HepG2 (cell line): Measurements from ENCODE around the gene LCAT. TPM values are rescaled to one million over a fixed set of nuclear protein-coding genes. Genes with fewer than 3 reads are reported as not detected.

Experiments used
- DMAP1 ChIP-seq: IDR thresholded peaks from 2 replicates; pipeline ENCODE4 v1.6.1; 2016
- E2F2 ChIP-seq: sonication (generic); formaldehyde crosslinking; IDR thresholded peaks from 2 replicates; pipeline ENCODE4 v1.4.0; 2020; ENCODE audit warnings: missing genetic modification reagents, borderline replicate concordance
- ISX ChIP-seq: sonication (generic); formaldehyde crosslinking; conservative IDR thresholded peaks from 2 replicates; pipeline ENCODE4 v1.5.0; 2020; ENCODE audit warnings: missing genetic modification reagents
- MAZ ChIP-seq, 2 experiments: sonication (generic) in 1 of 2; formaldehyde crosslinking in 1 of 2; IDR thresholded peaks; 2 replicates each; pipeline versions ENCODE4 v1.5.0 to v1.6.1; 2012 to 2020; ENCODE audit warnings: low read depth in 2 of 2, mild to moderate bottlenecking in 2 of 2, borderline replicate concordance in 1 of 2, improper control_type of control experiment in 1 of 2, low read length in 1 of 2, missing genetic modification reagents in 1 of 2, moderate library complexity in 1 of 2
- MXD4 ChIP-seq: IDR thresholded peaks from 2 replicates; pipeline ENCODE4 v1.6.1; 2016; ENCODE audit warnings: mild to moderate bottlenecking, missing biosample characterization, missing genetic modification reagents
- NFIC ChIP-seq: IDR thresholded peaks from 2 replicates; pipeline ENCODE4 v1.6.1; 2012; ENCODE audit warnings: mild to moderate bottlenecking, low read length, inconsistent platforms
- NR1H2 ChIP-seq: sonication (generic); formaldehyde crosslinking; IDR thresholded peaks from 2 replicates; pipeline ENCODE4 v1.8.1; 2022; ENCODE audit warnings: low read depth, missing genetic modification reagents, borderline replicate concordance
- PHB2 ChIP-seq: fragments of 450-650 bp; IDR thresholded peaks from 2 replicates; pipeline ENCODE4 v1.6.1; 2018; ENCODE audit not compliant: partially characterized antibody
- RAD21 ChIP-seq: fragments of 450-650 bp; formaldehyde crosslinking; IDR thresholded peaks from 2 replicates; pipeline ENCODE4 v1.5.0; 2020; ENCODE audit warnings: mild to moderate bottlenecking
- SATB2 ChIP-seq: sonication (generic); formaldehyde crosslinking; IDR thresholded peaks from 2 replicates; pipeline ENCODE4 v1.5.0; 2020; ENCODE audit warnings: missing genetic modification reagents
- SP5 ChIP-seq: IDR thresholded peaks from 2 replicates; pipeline ENCODE4 v1.6.1; 2016; ENCODE audit warnings: low read depth, borderline replicate concordance
- ZNF432 ChIP-seq: sonication (generic); formaldehyde crosslinking; IDR thresholded peaks from 2 replicates; pipeline ENCODE4 v1.5.0; 2020; ENCODE audit warnings: missing genetic modification reagents, mild to moderate bottlenecking, borderline replicate concordance
- ZNF510 ChIP-seq: sonication (generic); formaldehyde crosslinking; IDR thresholded peaks from 2 replicates; pipeline ENCODE4 v1.4.0; 2020; ENCODE audit warnings: low read depth, mild to moderate bottlenecking, missing genetic modification reagents
- ZNF564 ChIP-seq: sonication (generic); formaldehyde crosslinking; IDR thresholded peaks from 2 replicates; pipeline ENCODE4 v1.8.1; 2023; ENCODE audit warnings: mild to moderate bottlenecking, missing genetic modification reagents
- polyA plus RNA-seq, 8 experiments: library from polyadenylated mRNA; depleted of rRNA in 3 of 8; stranded (reverse) in 7 of 8; unstranded in 1 of 8; fragments of >200 nt; fragmentation: Illumina TruSeq in 4 of 8; extraction: Trizol in 4 of 8; gene quantifications; 2 replicates each; pipeline versions ENCODE4 v1.2.1 to v1.2.3, GENCODE V29; 2011 to 2016; ENCODE audit warnings: low read depth in 4 of 8, missing spikeins in 1 of 8, mixed read lengths in 1 of 8; ENCODE audit not compliant: insufficient read depth in 1 of 8
- total RNA-seq, 5 experiments: library from RNA; depleted of rRNA; stranded (reverse); fragments of >200 nt; fragmentation: Illumina TruSeq; extraction: Trizol; gene quantifications; 2 replicates each; pipeline ENCODE4 v1.2.3, GENCODE V29; 2016; ENCODE audit warnings: low read depth in 1 of 5
- TF ChIP-seq, protein P1 (sequence below): sonication (generic); formaldehyde crosslinking; IDR thresholded peaks from 2 replicates; pipeline ENCODE4 v1.5.0; 2020; ENCODE audit warnings: missing genetic modification reagents, mild to moderate bottlenecking, borderline replicate concordance
- TF ChIP-seq, protein P2 (sequence below): IDR thresholded peaks from 2 replicates; pipeline ENCODE4 v1.6.1; 2016; ENCODE audit warnings: missing biosample characterization, missing genetic modification reagents, low read depth
- TF ChIP-seq, protein P3 (sequence below): sonication (generic); formaldehyde crosslinking; IDR thresholded peaks from 2 replicates; pipeline ENCODE4 v1.8.0; 2022; ENCODE audit warnings: mild to moderate bottlenecking, missing genetic modification reagents; ENCODE audit not compliant: insufficient replicate concordance
- TF ChIP-seq, protein P4 (sequence below): IDR thresholded peaks from 2 replicates; pipeline ENCODE4 v1.6.1; 2012; ENCODE audit warnings: low read depth, low read length, improper control_type of control experiment
- TF ChIP-seq, protein P5 (sequence below): sonication (generic); formaldehyde crosslinking; IDR thresholded peaks from 2 replicates; pipeline ENCODE4 v1.5.1; 2020; ENCODE audit warnings: missing genetic modification reagents, mild to moderate bottlenecking, borderline replicate concordance
- TF ChIP-seq, protein P6 (sequence below): sonication (generic); formaldehyde crosslinking; IDR thresholded peaks from 2 replicates; pipeline ENCODE4 v1.5.0; 2020; ENCODE audit warnings: missing genetic modification reagents

The LCAT gene
- total and polyA plus RNA-seq, 2 of the 13 experiments (the other 11 are each of a cell fraction or from before 2014, with no cell fraction given) = 36.1 to 38.9 TPM

GRCh38 chr16:67966549-67967182, 22.7 kb upstream of the LCAT start (continued):
- TF ChIP-seq, protein P1, sequence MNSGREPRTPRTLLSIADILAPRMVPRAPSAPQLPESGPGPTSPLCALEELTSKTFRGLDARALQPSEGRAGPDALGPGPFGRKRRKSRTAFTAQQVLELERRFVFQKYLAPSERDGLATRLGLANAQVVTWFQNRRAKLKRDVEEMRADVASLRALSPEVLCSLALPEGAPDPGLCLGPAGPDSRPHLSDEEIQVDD (CRISPR knock-in tag) = no peak
- TF ChIP-seq ISX (no peak), E2F2 (no peak), MAZ (IDR thresholded peaks at IDR 0.05; ENCODE audit: borderline replicate concordance, low read depth, low read length) (no peak), MAZ (CRISPR knock-in tag; IDR thresholded peaks at IDR 0.05; ENCODE audit: low read depth) (0 out of 2 replicates have a peak, but pooled peaks have one; percentile 37), MXD4 (CRISPR knock-in tag) (0 out of 2 replicates have a peak, but pooled peaks have one; percentile 37), NFIC (no peak), SATB2 (CRISPR knock-in tag) (no peak), RAD21 (no peak), NR1H2 (CRISPR knock-in tag) (no peak), ZNF564 (CRISPR knock-in tag) (0 out of 2 replicates have a peak, but pooled peaks have one; percentile 17), DMAP1 (CRISPR knock-in tag) (peak; percentile 60; the same call in 1 of the 2 replicates), ZNF510 (CRISPR knock-in tag) (no peak), SP5 (CRISPR knock-in tag) (peak; percentile 31; the same call in 1 of the 2 replicates), PHB2 (no peak), ZNF432 (CRISPR knock-in tag) (no peak)
- TF ChIP-seq, protein P2, sequence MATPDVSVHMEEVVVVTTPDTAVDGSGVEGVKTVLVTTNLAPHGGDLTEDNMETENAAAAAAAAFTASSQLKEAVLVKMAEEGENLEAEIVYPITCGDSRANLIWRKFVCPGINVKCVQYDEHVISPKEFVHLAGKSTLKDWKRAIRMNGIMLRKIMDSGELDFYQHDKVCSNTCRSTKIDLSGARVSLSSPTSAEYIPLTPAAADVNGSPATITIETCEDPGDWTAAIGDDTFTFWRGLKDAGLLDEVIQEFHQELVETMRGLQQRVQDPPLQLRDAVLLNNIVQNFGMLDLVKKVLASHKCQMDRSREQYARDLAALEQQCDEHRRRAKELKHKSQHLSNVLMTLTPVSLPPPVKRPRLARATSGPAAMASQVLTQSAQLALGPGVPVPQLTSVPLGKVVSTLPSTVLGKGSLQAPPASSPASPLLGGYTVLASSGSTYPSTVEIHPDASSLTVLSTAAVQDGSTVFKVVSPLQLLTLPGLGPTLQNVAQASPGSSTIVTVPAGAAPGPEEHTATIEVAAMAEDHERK (CRISPR knock-in tag) = no peak
- TF ChIP-seq, protein P3, sequence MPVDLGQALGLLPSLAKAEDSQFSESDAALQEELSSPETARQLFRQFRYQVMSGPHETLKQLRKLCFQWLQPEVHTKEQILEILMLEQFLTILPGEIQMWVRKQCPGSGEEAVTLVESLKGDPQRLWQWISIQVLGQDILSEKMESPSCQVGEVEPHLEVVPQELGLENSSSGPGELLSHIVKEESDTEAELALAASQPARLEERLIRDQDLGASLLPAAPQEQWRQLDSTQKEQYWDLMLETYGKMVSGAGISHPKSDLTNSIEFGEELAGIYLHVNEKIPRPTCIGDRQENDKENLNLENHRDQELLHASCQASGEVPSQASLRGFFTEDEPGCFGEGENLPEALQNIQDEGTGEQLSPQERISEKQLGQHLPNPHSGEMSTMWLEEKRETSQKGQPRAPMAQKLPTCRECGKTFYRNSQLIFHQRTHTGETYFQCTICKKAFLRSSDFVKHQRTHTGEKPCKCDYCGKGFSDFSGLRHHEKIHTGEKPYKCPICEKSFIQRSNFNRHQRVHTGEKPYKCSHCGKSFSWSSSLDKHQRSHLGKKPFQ (CRISPR knock-in tag) = no peak
- TF ChIP-seq, protein P4, sequence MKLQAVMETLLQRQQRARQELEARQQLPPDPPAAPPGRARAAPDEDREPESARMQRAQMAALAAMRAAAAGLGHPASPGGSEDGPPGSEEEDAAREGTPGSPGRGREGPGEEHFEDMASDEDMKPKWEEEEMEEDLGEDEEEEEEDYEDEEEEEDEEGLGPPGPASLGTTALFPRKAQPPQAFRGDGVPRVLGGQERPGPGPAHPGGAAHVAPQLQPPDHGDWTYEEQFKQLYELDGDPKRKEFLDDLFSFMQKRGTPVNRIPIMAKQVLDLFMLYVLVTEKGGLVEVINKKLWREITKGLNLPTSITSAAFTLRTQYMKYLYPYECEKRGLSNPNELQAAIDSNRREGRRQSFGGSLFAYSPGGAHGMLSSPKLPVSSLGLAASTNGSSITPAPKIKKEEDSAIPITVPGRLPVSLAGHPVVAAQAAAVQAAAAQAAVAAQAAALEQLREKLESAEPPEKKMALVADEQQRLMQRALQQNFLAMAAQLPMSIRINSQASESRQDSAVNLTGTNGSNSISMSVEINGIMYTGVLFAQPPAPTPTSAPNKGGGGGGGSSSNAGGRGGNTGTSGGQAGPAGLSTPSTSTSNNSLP = no peak
- TF ChIP-seq, protein P5, sequence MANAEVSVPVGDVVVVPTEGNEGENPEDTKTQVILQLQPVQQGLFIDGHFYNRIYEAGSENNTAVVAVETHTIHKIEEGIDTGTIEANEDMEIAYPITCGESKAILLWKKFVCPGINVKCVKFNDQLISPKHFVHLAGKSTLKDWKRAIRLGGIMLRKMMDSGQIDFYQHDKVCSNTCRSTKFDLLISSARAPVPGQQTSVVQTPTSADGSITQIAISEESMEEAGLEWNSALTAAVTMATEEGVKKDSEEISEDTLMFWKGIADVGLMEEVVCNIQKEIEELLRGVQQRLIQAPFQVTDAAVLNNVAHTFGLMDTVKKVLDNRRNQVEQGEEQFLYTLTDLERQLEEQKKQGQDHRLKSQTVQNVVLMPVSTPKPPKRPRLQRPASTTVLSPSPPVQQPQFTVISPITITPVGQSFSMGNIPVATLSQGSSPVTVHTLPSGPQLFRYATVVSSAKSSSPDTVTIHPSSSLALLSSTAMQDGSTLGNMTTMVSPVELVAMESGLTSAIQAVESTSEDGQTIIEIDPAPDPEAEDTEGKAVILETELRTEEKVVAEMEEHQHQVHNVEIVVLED = no peak
- TF ChIP-seq, protein P6, sequence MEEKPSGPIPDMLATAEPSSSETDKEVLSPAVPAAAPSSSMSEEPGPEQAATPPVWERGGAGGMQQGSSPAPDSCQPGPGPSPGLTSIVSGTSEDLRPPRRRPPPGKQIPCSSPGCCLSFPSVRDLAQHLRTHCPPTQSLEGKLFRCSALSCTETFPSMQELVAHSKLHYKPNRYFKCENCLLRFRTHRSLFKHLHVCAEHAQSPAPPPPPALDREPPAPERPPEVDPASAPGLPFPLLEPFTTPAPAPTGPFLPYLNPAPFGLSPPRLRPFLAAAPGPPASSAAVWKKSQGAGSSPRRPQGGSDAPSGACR (CRISPR knock-in tag) = no peak; the same call in 1 of the 2 replicates
